SK-MEL-5 (cell line): ENCODE data around the gene KLC4. TPM values are rescaled to one million over a fixed set of nuclear protein-coding genes. Genes with fewer than 3 reads are reported as not detected.

ENCODE experiments used
- DNase-seq: peaks from one replicate; pipeline ENCODE4 v3.0.0-alpha.2; 2016; ENCODE audit warnings: low read depth, low spot score
- in situ Hi-C: cut with HindIII; loops from 2 replicates; pipeline ENCODE4 v1.10.0; 2016; ENCODE audit warnings: low sequenced_read_pairs, high pct_unique_total_duplicates, low pct_unique_long_range_greater_than_20kb
- polyA plus RNA-seq, 2 experiments: library from polyadenylated mRNA; depleted of rRNA; stranded (reverse); fragments of >200 nt; gene quantifications; 2 replicates each; pipeline ENCODE4 v1.2.3, GENCODE V29; 2015
- total RNA-seq: library from RNA; depleted of rRNA; stranded (reverse); fragments of >200 nt; shearing (Covaris generic); gene quantifications from 2 replicates; pipeline ENCODE4 v1.2.3, GENCODE V29; 2014; rRNA removed

Gene KLC4
- 6.8 and 8.3 TPM in 2 replicates for total RNA-seq
- polyA plus RNA-seq (2015; cell fraction: cytosol; rRNA removed) = 4.8 and 6.2 TPM in 2 replicates
- 39.3 and 41.4 TPM in 2 replicates for polyA plus RNA-seq (2015; cell fraction: nucleus; rRNA removed)

GRCh38 chr6:43059168-43060033, at the start of gene KLC4, which contains the start of gene MRPL2:
KLC4 (plus strand) TSS chr6:43059631; CDS start chr6:43061336, 1,705 bp downstream.
MRPL2 (minus strand) TSS chr6:43059434; CDS start chr6:43059381, 53 bp downstream.
- in situ Hi-C loops = no loop called here
- DNase-seq = peak; percentile 99

- in situ Hi-C loops = no loop called here
- no peak for DNase-seq
Measured at GRCh38 chr6:43011207-43011606, 48.2 kb upstream of the KLC4 start.

GRCh38 chr6:43012364-43012763, 47.1 kb upstream of the KLC4 start:
- in situ Hi-C loops = no loop called here
- no peak for DNase-seq

- in situ Hi-C loops = no loop called here
- DNase-seq = no peak
Measured at GRCh38 chr6:43013097-43013842, 46.2 kb upstream of the KLC4 start.

GRCh38 chr6:43013843-43014433, 45.5 kb upstream of the KLC4 start, which contains the start of the genes KLHDC3 and MEA1:
KLHDC3 (plus strand) TSS chr6:43014249; CDS start chr6:43017193, 2,944 bp downstream.
MEA1 (minus strand) TSS chr6:43013946; CDS start chr6:43013813, 133 bp downstream.
- DNase-seq = peak; percentile 100
- in situ Hi-C loops = no loop called here

- in situ Hi-C loops = no loop called here
- DNase-seq = no peak
Measured at GRCh38 chr6:43014434-43014909, 45.0 kb upstream of the KLC4 start.

GRCh38 chr6:43016176-43016942, 43.1 kb upstream of the KLC4 start:
- in situ Hi-C loops = no loop called here

GRCh38 chr6:43016943-43017334, 42.5 kb upstream of the KLC4 start:
- in situ Hi-C loops = no loop called here
- no peak for DNase-seq

More at GRCh38 chr6:43016176-43016942, 43.1 kb upstream of the KLC4 start:
- DNase-seq = no peak

GRCh38 chr6:43019152-43019551, 40.3 kb upstream of the KLC4 start:
- DNase-seq = no peak
- in situ Hi-C loops = no loop called here

GRCh38 chr6:43020052-43020705, 39.3 kb upstream of the KLC4 start:
- no peak for DNase-seq
- in situ Hi-C loops = no loop called here

GRCh38 chr6:43020847-43021246, 38.6 kb upstream of the KLC4 start:
- no peak for DNase-seq
- in situ Hi-C loops = no loop called here

GRCh38 chr6:43021270-43022047, 38.0 kb upstream of the KLC4 start, which contains the start of gene RRP36:
RRP36 (plus strand) TSS chr6:43021623; CDS start chr6:43021655, 32 bp downstream.
- in situ Hi-C loops = no loop called here
- DNase-seq = peak; percentile 71

GRCh38 chr6:43024436-43024835, 35.0 kb upstream of the KLC4 start:
- in situ Hi-C loops = no loop called here

GRCh38 chr6:43026365-43026764, 33.1 kb upstream of the KLC4 start:
- in situ Hi-C loops = no loop called here
- DNase-seq = no peak

More at GRCh38 chr6:43024436-43024835, 35.0 kb upstream of the KLC4 start:
- no peak for DNase-seq

- in situ Hi-C loops = no loop called here
- DNase-seq = no peak
Measured at GRCh38 chr6:43029120-43029519, 30.3 kb upstream of the KLC4 start.

GRCh38 chr6:43032326-43032725, 27.1 kb upstream of the KLC4 start:
- no peak for DNase-seq
- in situ Hi-C loops = no loop called here
